HG03196 (cell line): ENCODE measurements around the gene HHLA2.

Source experiments
- ATAC-seq: cut with Tn5 transposase; IDR thresholded peaks from one replicate; pipeline ENCODE4 v1.9.1; 2021; ENCODE audit not compliant: unreplicated experiment

Gene HHLA2

GRCh38 chr3:108298056-108298455 lies 1.7 kb downstream of the HHLA2 start:
- no peak for ATAC-seq

- no peak for ATAC-seq
Measured at GRCh38 chr3:108300103-108300849, 3.9 kb downstream of the HHLA2 start.

- no peak for ATAC-seq
Measured at GRCh38 chr3:108301695-108302404, 5.5 kb downstream of the HHLA2 start.

GRCh38 chr3:108302570-108302969 lies 6.2 kb downstream of the HHLA2 start:
- no peak for ATAC-seq

GRCh38 chr3:108305484-108306172 lies 9.3 kb downstream of the HHLA2 start:
- ATAC-seq, result no peak

- no peak for ATAC-seq
Measured at GRCh38 chr3:108311797-108312196, 15.4 kb downstream of the HHLA2 start.

GRCh38 chr3:108312656-108313055 lies 16.3 kb downstream of the HHLA2 start:
- ATAC-seq, result no peak

GRCh38 chr3:108315767-108316301 lies 19.5 kb downstream of the HHLA2 start:
- no peak for ATAC-seq

- ATAC-seq, result no peak
Measured at GRCh38 chr3:108319428-108320082, 23.2 kb downstream of the HHLA2 start.

- ATAC-seq, result no peak
Measured at GRCh38 chr3:108320746-108321350, 24.5 kb downstream of the HHLA2 start.

- no peak for ATAC-seq
Measured at GRCh38 chr3:108322352-108322751, 26.0 kb downstream of the HHLA2 start.

- ATAC-seq, result no peak
Measured at GRCh38 chr3:108324177-108324576, 27.8 kb downstream of the HHLA2 start.

GRCh38 chr3:108327168-108327567 lies 30.8 kb downstream of the HHLA2 start:
- no peak for ATAC-seq

GRCh38 chr3:108328821-108329486 lies 32.6 kb downstream of the HHLA2 start:
- no peak for ATAC-seq

GRCh38 chr3:108329508-108329907 lies 33.2 kb downstream of the HHLA2 start:
- ATAC-seq, result no peak

GRCh38 chr3:108329947-108330346 lies 33.6 kb downstream of the HHLA2 start:
- no peak for ATAC-seq

- no peak for ATAC-seq
Measured at GRCh38 chr3:108331792-108332191, 35.4 kb downstream of the HHLA2 start.

GRCh38 chr3:108333961-108334360 lies 37.6 kb downstream of the HHLA2 start:
- ATAC-seq, result no peak

GRCh38 chr3:108334701-108335100 lies 38.4 kb downstream of the HHLA2 start:
- ATAC-seq, result no peak

GRCh38 chr3:108338901-108339545 lies 42.7 kb downstream of the HHLA2 start:
- ATAC-seq, result no peak
